GM12874 (cell line): ENCODE results near the gene CMPK2.

Experiments used
- TF ChIP-seq, protein P1 (sequence below): IDR thresholded peaks from 2 replicates; pipeline ENCODE4 v1.5.1; 2011; ENCODE audit warnings: low read depth, mild to moderate bottlenecking, control low read depth, low read length, moderate library complexity; ENCODE audit not compliant: insufficient read depth

The CMPK2 gene

DNA sequence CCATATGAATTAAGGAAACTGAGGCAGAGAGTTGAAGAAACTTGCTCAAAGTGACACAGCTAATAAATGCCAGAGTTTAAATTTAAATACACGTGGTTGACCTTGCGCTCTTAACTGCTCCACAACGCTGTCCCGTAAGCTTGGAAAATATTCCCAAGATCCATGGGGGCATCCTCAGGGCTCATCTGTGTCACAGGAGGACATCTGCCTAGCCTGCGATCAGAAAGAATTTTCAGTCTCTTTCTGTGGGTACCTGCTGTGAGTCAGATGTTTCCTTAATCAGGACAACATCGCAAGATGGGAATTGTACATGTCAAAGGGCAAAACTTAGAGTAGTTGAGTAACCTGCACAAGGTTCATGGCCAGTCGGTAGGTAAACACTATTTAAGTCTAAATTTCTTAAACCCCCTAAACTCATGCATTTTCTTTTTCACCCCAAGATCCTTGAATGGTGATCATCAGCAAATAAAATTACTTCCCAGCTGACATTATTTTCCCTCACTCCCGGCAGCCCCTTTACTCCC lies 1.4 kb downstream of the CMPK2 start:
- TF ChIP-seq, protein P1, sequence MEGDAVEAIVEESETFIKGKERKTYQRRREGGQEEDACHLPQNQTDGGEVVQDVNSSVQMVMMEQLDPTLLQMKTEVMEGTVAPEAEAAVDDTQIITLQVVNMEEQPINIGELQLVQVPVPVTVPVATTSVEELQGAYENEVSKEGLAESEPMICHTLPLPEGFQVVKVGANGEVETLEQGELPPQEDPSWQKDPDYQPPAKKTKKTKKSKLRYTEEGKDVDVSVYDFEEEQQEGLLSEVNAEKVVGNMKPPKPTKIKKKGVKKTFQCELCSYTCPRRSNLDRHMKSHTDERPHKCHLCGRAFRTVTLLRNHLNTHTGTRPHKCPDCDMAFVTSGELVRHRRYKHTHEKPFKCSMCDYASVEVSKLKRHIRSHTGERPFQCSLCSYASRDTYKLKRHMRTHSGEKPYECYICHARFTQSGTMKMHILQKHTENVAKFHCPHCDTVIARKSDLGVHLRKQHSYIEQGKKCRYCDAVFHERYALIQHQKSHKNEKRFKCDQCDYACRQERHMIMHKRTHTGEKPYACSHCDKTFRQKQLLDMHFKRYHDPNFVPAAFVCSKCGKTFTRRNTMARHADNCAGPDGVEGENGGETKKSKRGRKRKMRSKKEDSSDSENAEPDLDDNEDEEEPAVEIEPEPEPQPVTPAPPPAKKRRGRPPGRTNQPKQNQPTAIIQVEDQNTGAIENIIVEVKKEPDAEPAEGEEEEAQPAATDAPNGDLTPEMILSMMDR, result no peak

DNA sequence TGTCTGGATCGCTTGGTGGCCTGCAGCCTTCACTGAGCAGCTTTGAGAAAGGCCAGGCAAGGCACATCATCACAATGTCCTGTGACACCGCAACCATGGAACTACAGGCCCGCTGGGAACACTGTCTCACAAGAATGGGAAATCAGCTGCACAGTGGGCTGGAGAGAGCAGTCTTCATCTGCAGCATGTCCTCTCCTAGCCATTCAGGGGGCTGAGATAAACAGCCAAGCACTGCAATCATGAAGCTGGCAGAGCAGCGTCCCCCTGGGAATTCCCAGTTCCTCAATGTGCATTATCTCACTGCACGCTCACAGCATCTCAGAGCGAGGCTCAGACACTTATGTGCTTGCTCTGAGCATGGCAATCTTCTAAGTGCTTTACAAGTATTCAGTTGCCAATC lies 1.9 kb downstream of the CMPK2 start:
- TF ChIP-seq, protein P1, result no peak

DNA sequence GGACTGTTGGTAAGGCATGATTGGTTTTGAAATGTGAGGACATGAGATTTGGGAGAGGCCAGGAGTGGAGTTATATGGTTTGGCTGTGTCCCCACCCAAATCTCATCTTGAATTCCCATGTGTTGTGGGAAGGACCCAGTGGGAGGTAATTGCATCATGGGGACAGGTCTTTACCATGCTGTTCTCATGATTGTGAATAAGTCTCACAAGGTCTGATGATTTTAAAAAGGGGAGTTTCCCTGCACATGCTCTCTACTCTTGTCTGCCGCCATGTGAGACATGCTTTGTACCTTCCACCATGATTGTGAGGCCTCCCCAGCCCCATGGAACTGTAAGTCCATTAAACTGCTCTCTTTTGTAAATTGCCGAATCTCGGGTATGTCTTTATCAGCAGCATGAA lies 5.4 kb downstream of the CMPK2 start:
- TF ChIP-seq, protein P1, result no peak

DNA sequence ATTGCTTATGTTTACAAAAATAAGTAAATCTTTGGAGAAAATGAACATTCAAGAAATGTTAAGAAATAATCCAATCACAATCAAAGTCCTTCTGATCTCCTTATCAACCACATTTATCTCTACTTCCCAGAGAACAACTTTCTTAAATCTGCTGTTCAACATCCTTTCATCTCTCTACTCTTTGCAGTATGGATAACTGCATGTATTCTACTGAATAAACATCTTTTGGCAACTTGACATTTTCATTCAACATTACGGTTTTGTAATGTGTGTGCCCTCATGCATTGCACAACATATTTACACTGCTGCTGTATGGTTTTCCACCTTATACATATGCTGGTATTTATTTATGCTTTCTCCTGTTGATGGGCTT lies 9.2 kb downstream of the CMPK2 start:
- TF ChIP-seq, protein P1, result no peak

DNA sequence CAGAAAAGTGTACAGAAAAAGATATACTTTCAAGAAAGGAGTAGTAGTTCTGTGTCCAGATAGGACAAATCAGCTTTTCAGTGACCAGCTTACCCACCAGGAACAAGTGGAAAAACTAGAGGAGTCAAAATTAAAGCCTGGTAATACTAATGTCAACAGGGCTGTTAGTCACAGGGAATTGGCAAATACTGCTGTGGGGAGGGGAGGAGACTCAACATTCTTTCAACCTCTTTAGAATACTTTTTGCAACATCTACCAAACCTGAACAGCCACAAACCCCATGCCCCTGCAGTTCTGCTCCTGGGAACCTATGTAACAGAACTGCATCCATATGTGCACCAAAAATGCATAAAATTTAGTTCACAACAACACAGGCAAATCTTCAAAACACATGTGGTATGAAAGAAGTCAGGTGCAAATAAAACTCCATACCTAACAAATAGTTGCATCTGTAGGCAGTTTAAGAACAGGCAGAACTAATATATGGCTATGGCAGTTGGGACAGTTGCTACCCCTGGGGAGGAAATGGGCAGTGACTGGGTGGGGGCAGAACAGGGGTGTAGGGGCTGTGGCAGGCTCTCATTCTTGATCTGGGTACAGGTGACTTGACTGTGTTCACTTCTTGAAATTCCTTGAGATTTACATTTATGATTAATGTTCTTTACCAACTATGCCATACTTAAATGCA lies 9.7 kb downstream of the CMPK2 start:
- TF ChIP-seq, protein P1, result no peak

DNA sequence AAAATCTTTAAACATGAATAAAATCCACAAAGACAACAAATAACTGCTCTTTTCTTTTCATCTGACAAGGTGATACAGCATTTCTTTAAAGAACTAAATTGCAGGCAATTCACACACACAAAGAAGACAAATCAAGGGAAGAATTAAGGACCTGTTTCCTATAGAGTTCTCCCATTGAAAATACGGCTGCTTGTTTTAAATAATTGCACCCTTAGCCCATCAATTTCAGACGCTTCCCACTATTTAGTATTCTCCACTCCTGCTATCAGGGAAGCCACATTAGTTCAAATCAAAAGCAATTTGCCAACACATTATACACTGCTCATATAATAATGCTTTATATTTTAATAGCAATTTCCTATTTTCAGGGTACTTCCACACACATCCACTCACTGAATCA lies 11.3 kb downstream of the CMPK2 start:
- TF ChIP-seq, protein P1, result no peak

DNA sequence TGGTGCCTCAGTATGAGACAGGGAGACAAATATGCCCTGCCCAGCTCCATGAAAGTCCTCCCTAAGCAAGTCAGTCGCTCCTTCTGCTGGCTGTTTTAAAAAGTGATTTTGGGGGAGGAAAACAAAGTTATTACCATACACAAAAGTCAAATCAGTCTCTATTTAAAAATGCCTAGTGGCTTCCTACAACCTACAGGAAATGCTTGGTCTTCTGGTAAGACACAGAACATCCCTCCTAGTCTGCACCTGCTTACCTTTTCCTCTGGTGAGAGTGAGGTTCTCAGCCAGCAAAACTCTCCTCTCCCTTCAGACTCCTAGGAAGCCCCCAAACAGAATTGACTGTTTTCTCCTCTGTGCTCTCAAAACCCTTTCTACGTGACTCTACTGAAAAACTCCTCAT lies 13.5 kb downstream of the CMPK2 start:
- TF ChIP-seq, protein P1, result no peak
